NCI-H1048 (cell line): ENCODE results near the gene SLC10A2.

Source experiments
- DNase-seq: peaks from one replicate; lab custom pipeline; 2025; lab: John Stamatoyannopoulos, UW

Gene SLC10A2

GRCh38 chr13:103046676-103047075 is 19.5 kb downstream of the SLC10A2 start:
- no peak for DNase-seq

GRCh38 chr13:103044056-103044455 is 22.2 kb downstream of the SLC10A2 start:
- DNase-seq = no peak

- DNase-seq = no peak
Observed at GRCh38 chr13:103040006-103040405, 26.2 kb downstream of the SLC10A2 start.

- no peak for DNase-seq
Observed at GRCh38 chr13:103039183-103039582, 27.0 kb downstream of the SLC10A2 start.

GRCh38 chr13:103036268-103036667 is 29.9 kb downstream of the SLC10A2 start:
- no peak for DNase-seq

GRCh38 chr13:103033999-103034398 is 32.2 kb downstream of the SLC10A2 start:
- DNase-seq = no peak

GRCh38 chr13:103031332-103031873 is 34.8 kb downstream of the SLC10A2 start:
- DNase-seq = no peak

- no peak for DNase-seq
Observed at GRCh38 chr13:103030776-103031175, 35.4 kb downstream of the SLC10A2 start.

- DNase-seq = no peak
Observed at GRCh38 chr13:103029798-103030197, 36.4 kb downstream of the SLC10A2 start.

- DNase-seq = no peak
Observed at GRCh38 chr13:103022336-103022735, 43.9 kb downstream of the SLC10A2 start.

- no peak for DNase-seq
Observed at GRCh38 chr13:103018556-103018955, 47.7 kb downstream of the SLC10A2 start.

- DNase-seq = no peak
Observed at GRCh38 chr13:103012646-103013045, 53.6 kb downstream of the SLC10A2 start.

- DNase-seq = no peak
Observed at GRCh38 chr13:103009051-103009840, 57.0 kb downstream of the SLC10A2 start.

- DNase-seq = no peak
Observed at GRCh38 chr13:103007427-103007762, 58.8 kb downstream of the SLC10A2 start.

GRCh38 chr13:103006641-103007426 is 59.4 kb downstream of the SLC10A2 start:
- no peak for DNase-seq

GRCh38 chr13:103004661-103005345 is 61.4 kb downstream of the SLC10A2 start:
- DNase-seq = no peak

GRCh38 chr13:103003631-103004030 is 62.6 kb downstream of the SLC10A2 start:
- DNase-seq = no peak

GRCh38 chr13:103002279-103002678 is 63.9 kb downstream of the SLC10A2 start:
- DNase-seq = no peak

- no peak for DNase-seq
Observed at GRCh38 chr13:103000157-103000556, 66.1 kb downstream of the SLC10A2 start.

GRCh38 chr13:102999499-102999898 is 66.7 kb downstream of the SLC10A2 start:
- no peak for DNase-seq
